B cell (primary cell): Measurements from ENCODE around the gene TMEM132E. TPM values are rescaled to one million over a fixed set of nuclear protein-coding genes. Genes with fewer than 3 reads are reported as not detected.

Source experiments
- ATAC-seq: fragments of 200-7000 bp; cut with Tn5 transposase; one replicate; pipeline ENCODE4 v1.10.0; 2021; ENCODE audit warnings: low read depth, mild to moderate bottlenecking, moderate number of reproducible peaks, moderate library complexity
- CTCF ChIA-PET: fragments of 350-600 bp; sonication (Branson Sonifier 250); formaldehyde crosslinking; loops from one replicate; lab custom pipeline; 2021; ENCODE audit warnings: antibody characterized with exemption, inconsistent platforms; lab: Charles Lee
- POLR2A ChIA-PET: fragments of 350-600 bp; sonication (Branson Sonifier 250); formaldehyde crosslinking; loops from one replicate; lab custom pipeline; 2021; ENCODE audit warnings: antibody characterized with exemption; lab: Charles Lee
- DNase-seq: peaks from one replicate; pipeline ENCODE4 v3.0.0; 2013
- H2AFZ ChIP-seq: 2 replicates; pipeline ENCODE4 v1.6.1; 2012; ENCODE audit warnings: mild to moderate bottlenecking, low read depth, low read length; ENCODE audit not compliant: insufficient read depth, poor library complexity, severe bottlenecking
- H3K27ac ChIP-seq, 2 donors: 1 replicate in 1 of 2; 2 replicates in 1 of 2; pipeline ENCODE4 v1.5.1; 2012 to 2013; ENCODE audit warnings: low read length in 2 of 2, mild to moderate bottlenecking in 2 of 2, moderate library complexity in 1 of 2
- H3K27me3 ChIP-seq, 4 experiments: fragments of 200-600 bp in 1 of 4; sonication (generic) in 1 of 4; replicated peaks in 1 of 4; 1 replicate in 2 of 4; 2 replicates in 2 of 4; pipeline versions ENCODE4 v1.6.1 to v1.7.0; 2013 to 2016; ENCODE audit warnings: low read length in 3 of 4, mild to moderate bottlenecking in 2 of 4, mixed read lengths in 1 of 4, moderate library complexity in 1 of 4; ENCODE audit not compliant: insufficient read depth in 4 of 4, control insufficient read depth in 3 of 4; ENCODE audit errors: control extremely low read depth in 1 of 4
- H3K36me3 ChIP-seq, 2 experiments: replicated peaks in 1 of 2; 1 replicate in 1 of 2; 2 replicates in 1 of 2; pipeline versions ENCODE4 v1.6.1 to v1.7.1; 2013; ENCODE audit warnings: low read length in 1 of 2; ENCODE audit not compliant: insufficient read depth in 2 of 2, control insufficient read depth in 1 of 2; ENCODE audit errors: control extremely low read depth in 1 of 2, extremely low read depth in 1 of 2
- H3K4me1 ChIP-seq, 2 donors: fragments of 200-600 bp in 1 of 2; sonication (generic) in 1 of 2; 1 replicate in 1 of 2; 2 replicates in 1 of 2; pipeline versions ENCODE4 v1.5.1 to v1.6.1; 2013 to 2017; ENCODE audit warnings: low read length in 2 of 2; ENCODE audit not compliant: control insufficient read depth in 2 of 2, insufficient read depth in 2 of 2
- H3K4me2 ChIP-seq: replicated peaks from 2 replicates; pipeline ENCODE3; 2012; ENCODE audit warnings: mild to moderate bottlenecking, low read depth, low read length; ENCODE audit not compliant: poor library complexity, severe bottlenecking
- H3K4me3 ChIP-seq, 5 experiments: fragments of 200-600 bp in 1 of 5; sonication (generic) in 1 of 5; 1 replicate in 3 of 5; 2 replicates in 2 of 5; pipeline versions ENCODE4 v1.5.1 to v1.7.0; 2011 to 2016; ENCODE audit warnings: low read length in 4 of 5, mild to moderate bottlenecking in 4 of 5, low read depth in 2 of 5, control low read depth in 1 of 5, moderate library complexity in 1 of 5; ENCODE audit not compliant: insufficient read depth in 1 of 5; ENCODE audit errors: control extremely low read depth in 1 of 5, extremely low read depth in 1 of 5
- H3K79me2 ChIP-seq: fragments of 200-600 bp; sonication (generic); one replicate; pipeline ENCODE4 v1.6.0; 2016; ENCODE audit warnings: low read length; ENCODE audit not compliant: control insufficient read depth, insufficient read depth
- H3K9ac ChIP-seq: fragments of 200-600 bp; sonication (generic); 2 replicates; pipeline ENCODE4 v1.6.1; 2017; ENCODE audit warnings: mild to moderate bottlenecking, low read length, moderate library complexity
- H3K9me3 ChIP-seq, 3 donors: one replicate each; pipeline versions ENCODE4 v1.6.1 to v1.7.1; 2013; ENCODE audit warnings: low read length in 2 of 3; ENCODE audit not compliant: control insufficient read depth in 2 of 3, insufficient read depth in 1 of 3; ENCODE audit errors: control extremely low read depth in 1 of 3
- H4K20me1 ChIP-seq: 2 replicates; pipeline ENCODE4 v1.6.0; 2012; ENCODE audit warnings: mild to moderate bottlenecking, low read length; ENCODE audit not compliant: insufficient read depth, control insufficient read depth, poor library complexity, severe bottlenecking
- H3K27ac Mint-ChIP-seq: one replicate; pipeline ENCODE4 v1.8.0; 2021; ENCODE audit warnings: mixed read lengths
- H3K27me3 Mint-ChIP-seq: one replicate; pipeline ENCODE4 v1.8.0; 2021; ENCODE audit warnings: mixed read lengths
- H3K4me1 Mint-ChIP-seq: one replicate; pipeline ENCODE4 v1.8.0; 2021; ENCODE audit warnings: mixed read lengths
- H3K4me3 Mint-ChIP-seq: one replicate; pipeline ENCODE4 v1.8.0; 2021; ENCODE audit warnings: mixed read lengths
- H3K9me3 Mint-ChIP-seq: one replicate; pipeline ENCODE4 v1.8.0; 2022; ENCODE audit warnings: mixed read lengths; ENCODE audit not compliant: insufficient read depth
- EZH2 ChIP-seq: IDR thresholded peaks from 2 replicates; pipeline ENCODE4 v1.6.1; 2012; ENCODE audit warnings: borderline replicate concordance, low read depth, mild to moderate bottlenecking, moderate library complexity, low read length; ENCODE audit not compliant: insufficient read depth, poor library complexity, severe bottlenecking
- WGBS: methylation state at CpG from one replicate; pipeline ENCODE4 v1.1.5; 2013; ENCODE audit warnings: missing lambda C conversion rate; ENCODE audit not compliant: insufficient coverage; 5-methylcytosine and 5-hydroxymethylcytosine counted together
- intact Hi-C: fragments of 100-400 bp; cut with micrococcal nuclease; formaldehyde crosslinking; loops from one replicate; pipeline ENCODE4 v1.10.0; 2022
- polyA plus RNA-seq: library from polyadenylated mRNA; depleted of rRNA; stranded (reverse); fragments of >200 nt; gene quantifications from 2 replicates; pipeline ENCODE4 v1.2.3, GENCODE V29; 2012
- total RNA-seq, 2 donors: library from RNA; stranded (reverse); fragments of 120-200 nt in 1 of 2; gene quantifications; 1 replicate in 1 of 2; 2 replicates in 1 of 2; pipeline versions ENCODE4 v1.2.3 to v1.2.4, GENCODE V29; 2013 to 2022
- TF ChIP-seq, protein P1 (sequence below): fragments of 200-600 bp; IDR thresholded peaks from one replicate; pipeline ENCODE4 v1.8.0; 2022; ENCODE audit warnings: antibody characterized with exemption, mild to moderate bottlenecking

Gene TMEM132E
- total and polyA plus RNA-seq, 2 donors (not counting 1 experiment from before 2014, with no cell fraction given) = not detected

DNA sequence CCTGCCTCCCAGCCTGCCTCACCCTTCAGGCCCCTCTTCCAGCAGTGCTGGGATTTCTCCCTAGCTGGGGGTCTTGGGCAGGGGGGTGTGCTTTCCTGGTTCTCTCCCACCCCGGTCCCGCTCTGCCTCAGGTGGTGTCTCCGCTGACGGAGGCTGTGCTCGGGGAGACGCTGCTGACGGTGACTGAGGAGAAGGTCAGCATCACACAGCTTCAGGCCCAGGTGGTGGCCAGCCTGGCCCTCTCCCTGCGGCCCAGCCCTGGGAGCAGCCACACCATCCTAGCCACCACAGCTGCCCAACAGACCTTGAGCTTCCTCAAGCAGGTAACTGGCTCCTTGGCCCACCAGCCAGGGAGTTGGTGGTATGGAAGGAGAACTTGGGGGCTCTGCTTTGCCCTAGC lies 56.5 kb downstream of the TMEM132E start:
- Mint-ChIP-seq H3K27ac (no peak overlapping the region), H3K4me1 (peaks cover 12% of the 10 kb centered on the region), H3K27me3 (peaks cover 58% of the 10 kb centered on the region), H3K4me3 (peak overlapping the region; percentile 72), H3K9me3 (no peaks in the 10 kb centered on the region)
- H3K4me2 ChIP-seq = no peak overlapping the region
- no peaks in the 10 kb centered on the region for H3K79me2 ChIP-seq
- ATAC-seq = no peak
- intact Hi-C loops = no loop called here
- no peaks in the 10 kb centered on the region for H3K36me3 ChIP-seq
- no peak overlapping the region for H3K27ac ChIP-seq
- H3K4me3 ChIP-seq = no peak overlapping the region
- WGBS = 98% methylated on average over 7 of the region's 8 CpGs
- H3K27me3 ChIP-seq = peaks cover 0 to 35% (median 1%) of the 10 kb centered on the region in 4 experiments
- no peak overlapping the region for H3K9ac ChIP-seq
- POLR2A ChIA-PET = no interaction called here
- peaks cover 8 to 16% of the 10 kb centered on the region in 2 donors for H3K4me1 ChIP-seq
- DNase-seq = no peak
- no peaks in the 10 kb centered on the region for H4K20me1 ChIP-seq
- H2AFZ ChIP-seq = no peak overlapping the region
- TF ChIP-seq, protein P1, sequence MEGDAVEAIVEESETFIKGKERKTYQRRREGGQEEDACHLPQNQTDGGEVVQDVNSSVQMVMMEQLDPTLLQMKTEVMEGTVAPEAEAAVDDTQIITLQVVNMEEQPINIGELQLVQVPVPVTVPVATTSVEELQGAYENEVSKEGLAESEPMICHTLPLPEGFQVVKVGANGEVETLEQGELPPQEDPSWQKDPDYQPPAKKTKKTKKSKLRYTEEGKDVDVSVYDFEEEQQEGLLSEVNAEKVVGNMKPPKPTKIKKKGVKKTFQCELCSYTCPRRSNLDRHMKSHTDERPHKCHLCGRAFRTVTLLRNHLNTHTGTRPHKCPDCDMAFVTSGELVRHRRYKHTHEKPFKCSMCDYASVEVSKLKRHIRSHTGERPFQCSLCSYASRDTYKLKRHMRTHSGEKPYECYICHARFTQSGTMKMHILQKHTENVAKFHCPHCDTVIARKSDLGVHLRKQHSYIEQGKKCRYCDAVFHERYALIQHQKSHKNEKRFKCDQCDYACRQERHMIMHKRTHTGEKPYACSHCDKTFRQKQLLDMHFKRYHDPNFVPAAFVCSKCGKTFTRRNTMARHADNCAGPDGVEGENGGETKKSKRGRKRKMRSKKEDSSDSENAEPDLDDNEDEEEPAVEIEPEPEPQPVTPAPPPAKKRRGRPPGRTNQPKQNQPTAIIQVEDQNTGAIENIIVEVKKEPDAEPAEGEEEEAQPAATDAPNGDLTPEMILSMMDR = no peak
- TF ChIP-seq EZH2 = no peak
- no peaks in the 10 kb centered on the region for H3K9me3 ChIP-seq
- CTCF ChIA-PET = no interaction called here

DNA sequence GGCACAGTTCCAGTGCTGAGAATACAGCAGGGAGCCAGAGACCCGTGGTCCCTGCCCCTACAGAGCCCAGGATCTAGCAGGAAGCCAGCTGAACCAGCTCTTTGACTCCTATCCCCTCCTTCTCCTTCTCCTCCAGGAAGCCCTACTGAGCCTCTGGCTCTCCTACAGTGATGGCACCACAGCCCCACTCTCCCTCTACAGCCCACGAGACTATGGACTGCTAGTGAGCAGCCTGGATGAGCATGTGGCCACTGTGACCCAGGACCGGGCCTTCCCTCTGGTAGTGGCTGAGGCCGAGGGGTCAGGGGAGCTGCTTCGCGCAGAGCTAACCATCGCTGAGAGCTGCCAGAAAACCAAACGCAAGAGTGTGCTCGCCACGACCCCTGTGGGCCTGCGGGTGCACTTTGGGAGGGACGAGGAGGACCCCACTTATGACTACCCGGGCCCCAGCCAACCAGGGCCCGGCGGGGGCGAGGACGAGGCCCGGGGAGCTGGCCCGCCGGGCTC lies 57.7 kb downstream of the TMEM132E start:
- Histone ChIP-seq H3K4me1 (peaks cover 8 to 16% of the 10 kb centered on the region in 2 donors), H3K79me2 (no peaks in the 10 kb centered on the region), H3K4me3 (peak overlapping the region in 3 of 5 experiments; percentile 52 to 59 (median 55)), H3K27me3 (peaks cover 0 to 35% (median 1%) of the 10 kb centered on the region in 4 experiments), H4K20me1 (no peaks in the 10 kb centered on the region), H3K27ac (no peak overlapping the region), H3K4me2 (peak overlapping the region; percentile 78), H3K9me3 (no peaks in the 10 kb centered on the region), H3K36me3 (no peaks in the 10 kb centered on the region), H3K9ac (peak overlapping the region; percentile 62), H2AFZ (peak overlapping the region; percentile 69)
- WGBS = 25% methylated on average over 20 of the region's 20 CpGs
- DNase-seq (peak; percentile 7), ATAC-seq (no peak)
- H3K9me3 Mint-ChIP-seq = no peaks in the 10 kb centered on the region
- POLR2A ChIA-PET = no interaction called here
- TF ChIP-seq, protein P1 = no peak
- no peak for TF ChIP-seq EZH2
- H3K4me1 Mint-ChIP-seq = peaks cover 12% of the 10 kb centered on the region
- no peak overlapping the region for H3K27ac Mint-ChIP-seq
- peak overlapping the region; percentile 72 for H3K4me3 Mint-ChIP-seq
- H3K27me3 Mint-ChIP-seq = peaks cover 58% of the 10 kb centered on the region
- intact Hi-C loops = no loop called here
- CTCF ChIA-PET = interaction anchor here (1.2 to 1.6 kb wide), 3 partner anchors 9 to 217 kb away, joined by 3 to 7 read pairs (median 7); no protein-coding TSS in a partner anchor
